GM18951 (cell line): ENCODE data around the gene RBM19.

ENCODE experiments used
- POLR2A ChIP-seq: IDR thresholded peaks from 4 replicates; pipeline ENCODE4 v1.6.1; 2011; ENCODE audit warnings: mild to moderate bottlenecking; ENCODE audit not compliant: insufficient read length, insufficient read depth; ENCODE audit errors: extremely low read depth
- in situ Hi-C: fragments of 300-500 bp; cut with MboI; formaldehyde crosslinking; loops from one replicate; pipeline ENCODE4 v1.12.0; 2022; ENCODE audit warnings: low sequenced_read_pairs, mixed read lengths, inconsistent platforms; ENCODE audit not compliant: unreplicated experiment

The RBM19 gene

GRCh38 chr12:113846883-113847755, 119.0 kb downstream of the RBM19 start:
- TF ChIP-seq POLR2A = no peak
- in situ Hi-C loops = no loop called here

GRCh38 chr12:113845900-113846674, 120.0 kb downstream of the RBM19 start:
- no peak for TF ChIP-seq POLR2A

GRCh38 chr12:113844495-113845210, 121.5 kb downstream of the RBM19 start:
- no peak for TF ChIP-seq POLR2A
- in situ Hi-C loops = no loop called here

More at GRCh38 chr12:113845900-113846674, 120.0 kb downstream of the RBM19 start:
- in situ Hi-C loops = no loop called here

DNA sequence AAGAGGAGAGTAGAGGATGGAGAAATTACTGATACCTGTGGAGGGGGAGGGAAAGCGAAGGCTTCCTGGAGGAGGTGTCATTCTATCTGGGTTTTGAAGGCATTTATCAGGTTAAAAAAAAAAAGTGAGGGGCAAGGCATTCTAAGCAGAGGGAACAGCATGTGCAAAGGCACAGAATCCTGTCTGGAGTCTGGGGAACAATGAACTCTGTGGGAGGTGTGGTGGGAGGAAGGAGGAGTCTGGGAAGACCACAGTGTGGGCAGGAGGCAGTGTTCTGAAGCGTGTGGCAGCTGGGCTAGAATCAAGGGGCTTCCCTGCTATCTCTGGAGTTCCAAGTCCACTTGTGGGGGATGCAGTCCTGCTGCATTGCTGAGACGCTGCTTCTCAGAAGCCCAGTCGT, 123.4 kb downstream of the RBM19 start:
- TF ChIP-seq POLR2A = no peak
- in situ Hi-C loops = no loop called here

DNA sequence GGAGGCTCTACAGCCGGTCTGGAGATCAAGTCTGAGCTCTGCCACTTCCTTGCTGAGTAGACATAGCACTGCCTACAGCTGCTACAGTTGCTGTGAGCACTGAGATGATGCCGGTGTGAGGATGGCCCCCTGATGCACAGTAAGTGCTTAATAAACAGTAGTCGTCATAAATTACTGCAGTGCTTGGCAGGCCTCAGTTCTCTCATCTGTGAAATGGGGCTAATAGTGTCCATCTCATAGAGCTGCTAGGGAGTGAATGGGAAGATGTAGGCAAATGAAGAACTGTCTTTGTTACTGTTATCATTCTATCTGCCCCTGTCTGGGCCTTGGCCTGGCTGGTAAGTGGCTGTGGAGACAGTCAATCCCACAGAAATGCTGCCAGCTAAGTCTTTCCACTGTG, 124.3 kb downstream of the RBM19 start:
- TF ChIP-seq POLR2A = no peak
- in situ Hi-C loops = no loop called here

GRCh38 chr12:113840401-113841042, 125.6 kb downstream of the RBM19 start:
- no peak for TF ChIP-seq POLR2A
- in situ Hi-C loops = no loop called here

DNA sequence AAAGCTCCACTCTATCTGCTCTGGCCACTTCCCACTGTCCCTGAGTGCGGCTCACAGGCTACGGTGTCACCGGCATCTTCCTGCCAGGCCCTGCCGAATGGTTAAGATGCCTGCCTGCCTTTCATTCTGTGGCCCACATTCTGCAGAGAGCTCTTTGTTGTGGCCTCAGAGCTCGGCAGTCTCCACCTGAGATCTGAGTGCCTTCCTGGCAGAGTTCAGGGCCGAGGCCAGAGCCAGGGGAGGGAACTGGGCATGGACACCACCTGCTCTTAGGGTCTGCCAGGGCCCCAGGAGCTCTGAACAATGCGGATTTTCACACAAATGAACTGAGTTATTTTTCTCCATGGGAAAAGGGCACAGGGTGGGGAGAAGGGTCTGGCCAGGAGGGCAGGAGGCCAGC, 127.2 kb downstream of the RBM19 start:
- in situ Hi-C loops = no loop called here
- TF ChIP-seq POLR2A = no peak

- in situ Hi-C loops = no loop called here
- TF ChIP-seq POLR2A = no peak
Measured at GRCh38 chr12:113837528-113838296, 128.4 kb downstream of the RBM19 start.

- in situ Hi-C loops = no loop called here
- TF ChIP-seq POLR2A = no peak
Measured at GRCh38 chr12:113837084-113837483, 129.0 kb downstream of the RBM19 start.

DNA sequence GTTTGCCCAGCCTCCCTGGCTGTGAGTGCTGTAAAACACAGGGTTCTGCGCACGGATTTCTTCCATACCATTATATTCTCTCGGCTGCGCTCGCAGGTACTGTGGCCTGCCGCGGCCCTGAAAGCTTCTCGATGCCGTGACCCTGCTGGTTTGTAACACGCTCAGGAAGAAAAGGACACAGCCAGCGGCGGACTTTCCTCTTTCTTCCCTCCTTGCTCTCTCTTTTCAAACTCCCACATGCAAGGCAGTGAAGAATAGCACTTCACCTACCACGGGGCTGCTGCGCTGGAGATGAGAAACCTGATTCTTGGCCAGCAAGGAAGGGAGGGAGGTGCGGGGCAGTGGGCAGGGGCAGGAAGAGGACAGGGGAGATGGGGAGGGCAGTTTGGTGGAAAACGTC, 130.2 kb downstream of the RBM19 start:
- no peak for TF ChIP-seq POLR2A
- in situ Hi-C loops = no loop called here

GRCh38 chr12:113835433-113835832, 130.7 kb downstream of the RBM19 start:
- in situ Hi-C loops = no loop called here
- TF ChIP-seq POLR2A = no peak

GRCh38 chr12:113833422-113833821, 132.7 kb downstream of the RBM19 start:
- in situ Hi-C loops = no loop called here
- no peak for TF ChIP-seq POLR2A
